Mesothelial cell of epicardium (in vitro differentiated cells): ENCODE measurements around the gene FNBP1L. TPM values are rescaled to one million over a fixed set of nuclear protein-coding genes. Genes with fewer than 3 reads are reported as not detected.

Experiments used
- DNase-seq, 2 experiments: peaks; one replicate each; pipeline ENCODE4 v3.0.0; 2021; ENCODE audit warnings: low spot score in 2 of 2; ENCODE audit not compliant: unreplicated experiment in 2 of 2
- H3K27ac Mint-ChIP-seq: 2 replicates; pipeline ENCODE4 v1.8.0; 2021; ENCODE audit warnings: mixed read lengths
- H3K27me3 Mint-ChIP-seq: 2 replicates; pipeline ENCODE4 v1.8.0; 2021; ENCODE audit warnings: low read depth, mixed read lengths
- H3K36me3 Mint-ChIP-seq: 2 replicates; pipeline ENCODE4 v1.8.0; 2021; ENCODE audit warnings: mixed read lengths
- H3K4me1 Mint-ChIP-seq: 2 replicates; pipeline ENCODE4 v1.8.0; 2021; ENCODE audit warnings: mixed read lengths
- H3K4me3 Mint-ChIP-seq: 2 replicates; pipeline ENCODE4 v1.8.0; 2021; ENCODE audit warnings: mild to moderate bottlenecking, moderate library complexity, mixed read lengths
- H3K9me3 Mint-ChIP-seq: 2 replicates; pipeline ENCODE4 v1.8.0; 2021; ENCODE audit warnings: mixed read lengths
- CTCF ChIP-seq: fragments of 200-600 bp; sonication (generic); IDR thresholded peaks from one replicate; pipeline ENCODE4 v1.5.0; 2021; ENCODE audit warnings: antibody characterized with exemption; ENCODE audit not compliant: unreplicated experiment
- total RNA-seq: library from RNA; stranded (reverse); gene quantifications from 3 replicates; pipeline ENCODE4 v1.2.1, GENCODE V29; 2021

The FNBP1L gene
- total RNA-seq, 1 donor from 2014 or later = 73.7 TPM

DNA sequence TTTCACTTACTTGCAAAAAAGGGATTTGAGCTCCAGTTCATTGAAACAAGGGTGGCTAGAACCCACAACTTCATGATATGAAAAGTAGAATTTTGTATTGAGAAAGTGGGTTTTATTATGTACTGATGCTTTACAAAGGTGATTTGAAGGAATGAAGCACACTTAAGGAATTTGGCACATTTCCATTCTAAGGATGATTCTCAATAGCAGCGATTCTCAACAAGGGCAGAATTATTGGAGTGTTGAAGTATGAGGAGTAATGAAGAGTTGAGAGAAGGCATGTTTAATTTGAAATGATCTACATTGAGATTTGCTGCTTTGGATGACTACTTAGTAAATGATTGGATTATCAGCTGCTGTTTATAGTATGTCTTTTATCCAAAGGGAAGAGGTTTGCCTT, 54.7 kb downstream of the FNBP1L start:
- H3K36me3 Mint-ChIP-seq = peaks cover 17% of the 10 kb centered on the region

DNA sequence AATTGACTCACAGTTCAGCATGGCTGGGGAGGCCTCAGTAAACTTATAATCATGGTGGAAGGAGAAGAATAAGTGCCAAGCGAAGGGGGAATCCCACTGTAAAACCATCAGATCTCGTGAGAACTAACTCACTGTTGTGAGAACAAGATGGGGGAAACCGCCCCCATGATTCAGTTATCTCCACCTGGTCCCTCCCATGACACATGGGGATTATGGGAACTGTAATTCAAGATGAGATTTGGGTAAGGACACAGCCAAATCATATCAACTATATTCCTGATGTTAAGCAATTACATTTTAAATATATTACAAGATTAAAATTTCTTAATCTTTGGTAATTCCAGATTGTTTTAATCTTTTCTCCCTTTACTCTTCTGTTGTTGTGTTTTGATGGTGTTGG, 55.2 kb downstream of the FNBP1L start:
- Mint-ChIP-seq H3K4me1 (peaks cover 29% of the 10 kb centered on the region), H3K4me3 (no peak overlapping the region), H3K9me3 (peaks cover 4% of the 10 kb centered on the region), H3K27ac (no peak overlapping the region), H3K36me3 (peaks cover 17% of the 10 kb centered on the region), H3K27me3 (no peaks in the 10 kb centered on the region)
- TF ChIP-seq CTCF = no peak
- no peak for DNase-seq

More for the DNA sequence above, 54.7 kb downstream of the FNBP1L start:
- Mint-ChIP-seq H3K27ac (peak overlapping the region; percentile 30), H3K9me3 (peaks cover 4% of the 10 kb centered on the region), H3K27me3 (no peaks in the 10 kb centered on the region), H3K4me3 (no peak overlapping the region), H3K4me1 (peaks cover 29% of the 10 kb centered on the region)
- no peak for TF ChIP-seq CTCF
- DNase-seq = no peak

- Mint-ChIP-seq H3K4me3 (no peak overlapping the region), H3K9me3 (peaks cover 9% of the 10 kb centered on the region), H3K4me1 (peaks cover 25% of the 10 kb centered on the region), H3K27ac (no peak overlapping the region), H3K27me3 (no peaks in the 10 kb centered on the region), H3K36me3 (peaks cover 23% of the 10 kb centered on the region)
- no peak for TF ChIP-seq CTCF
- no peak for DNase-seq
Observed at GRCh38 chr1:93503816-93504215, 55.9 kb downstream of the FNBP1L start.

- Mint-ChIP-seq H3K4me3 (no peak overlapping the region), H3K36me3 (peaks cover 29% of the 10 kb centered on the region), H3K9me3 (peaks cover 15% of the 10 kb centered on the region), H3K27ac (peak overlapping the region; percentile 8), H3K27me3 (no peaks in the 10 kb centered on the region), H3K4me1 (peaks cover 20% of the 10 kb centered on the region)
- no peak for DNase-seq
- no peak for TF ChIP-seq CTCF
Observed at GRCh38 chr1:93504247-93505033, 56.5 kb downstream of the FNBP1L start.

DNA sequence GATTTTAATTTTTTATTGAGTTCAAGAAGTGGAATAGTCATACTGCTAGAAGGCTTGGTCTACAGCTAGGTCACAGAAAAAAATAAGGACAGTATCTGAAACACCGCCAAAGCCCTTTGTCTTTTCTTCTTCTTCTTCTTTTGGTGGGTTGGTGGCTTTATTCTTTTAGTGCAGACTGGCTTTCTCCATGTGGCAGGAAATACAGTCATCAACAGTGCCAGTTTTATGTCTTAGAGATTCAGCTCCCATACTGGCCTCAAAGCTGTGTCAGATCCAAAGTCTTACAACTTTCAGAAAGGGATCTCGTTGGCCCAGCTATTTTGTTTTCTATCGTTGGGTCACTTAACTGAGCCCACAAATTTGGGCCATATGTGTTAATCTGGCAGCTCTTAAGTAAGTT, 58.2 kb downstream of the FNBP1L start:
- no peaks in the 10 kb centered on the region for H3K27me3 Mint-ChIP-seq

More for the DNA sequence above, 58.2 kb downstream of the FNBP1L start:
- H3K4me3 Mint-ChIP-seq = no peak overlapping the region
- DNase-seq = no peak
- TF ChIP-seq CTCF = no peak
- peaks cover 16% of the 10 kb centered on the region for H3K4me1 Mint-ChIP-seq
- H3K36me3 Mint-ChIP-seq = peaks cover 40% of the 10 kb centered on the region
- no peak overlapping the region for H3K27ac Mint-ChIP-seq
- peaks cover 23% of the 10 kb centered on the region for H3K9me3 Mint-ChIP-seq
